ENCODE measurements around the gene P3H2. TPM values are rescaled to one million over a fixed set of nuclear protein-coding genes. Genes with fewer than 3 reads are reported as not detected.

The P3H2 gene
- total and polyA plus RNA-seq, 2 donors (not counting 1 experiment from before 2014, with no cell fraction given): 20.5 to 21.6 TPM

DNA sequence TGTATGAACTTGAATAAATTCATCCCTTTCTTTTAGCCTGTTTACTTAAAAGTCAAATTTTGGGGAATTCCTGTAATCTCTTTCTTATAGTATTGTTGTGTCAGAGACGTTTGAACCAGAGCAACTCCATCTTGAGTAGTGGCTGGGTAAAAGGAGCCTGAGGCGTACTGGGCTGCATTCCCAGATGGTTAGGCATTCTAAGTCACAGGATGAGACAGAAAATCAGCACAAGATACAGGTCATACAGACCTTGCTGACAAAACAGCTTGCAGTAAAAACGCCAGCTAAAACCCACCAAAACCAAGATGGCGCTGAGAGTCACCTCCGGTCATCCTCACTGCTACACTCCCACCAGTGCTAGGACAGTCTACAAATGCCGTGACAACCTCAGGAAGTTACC is 94.5 kb downstream of the P3H2 start:
- TF ChIP-seq CTCF (conservative IDR thresholded peaks at IDR 0.05 in 1 of 2, IDR thresholded peaks at IDR 0.05 in 1 of 2; ENCODE audit: low read depth in 1 of 2, low read length in 2 of 2) (no peak), EZH2 (IDR thresholded peaks at IDR 0.05; ENCODE audit: low read length, missing control alignments) (no peak)
- Histone ChIP-seq H3K9ac (ENCODE audit: insufficient read depth, low read length) (no peak overlapping the region), H3K4me1 (ENCODE audit: control insufficient read depth, extremely low read depth, insufficient read depth, low read length) (peaks cover 5% of the 10 kb centered on the region), H3K27me3 (ENCODE audit: control insufficient read depth, insufficient read depth, low read length) (no peaks in the 10 kb centered on the region), H3K9me3 (ENCODE audit: control insufficient read depth, insufficient read depth, low read depth, low read length) (no peaks in the 10 kb centered on the region), H2AFZ (ENCODE audit: low read length) (no peak overlapping the region), H3K4me2 (ENCODE audit: extremely low read depth, insufficient read depth, low read length) (no peak overlapping the region), H3K36me3 (ENCODE audit: control insufficient read depth, insufficient read depth, low read length) (no peaks in the 10 kb centered on the region), H3K4me3 (replicated peaks in 1 of 4; ENCODE audit: control extremely low read depth in 1 of 4, insufficient read depth in 1 of 4, low read depth in 3 of 4, low read length in 4 of 4) (no peak overlapping the region), H3K27ac (ENCODE audit: insufficient read depth, low read length) (no peak overlapping the region), H4K20me1 (ENCODE audit: control insufficient read depth, extremely low read depth, insufficient read depth, low read length) (no peaks in the 10 kb centered on the region), H3K79me2 (ENCODE audit: control insufficient read depth, insufficient read depth, low read length) (no peaks in the 10 kb centered on the region)
- no peak for DNase-seq (ENCODE audit: low read depth in 2 of 2)

DNA sequence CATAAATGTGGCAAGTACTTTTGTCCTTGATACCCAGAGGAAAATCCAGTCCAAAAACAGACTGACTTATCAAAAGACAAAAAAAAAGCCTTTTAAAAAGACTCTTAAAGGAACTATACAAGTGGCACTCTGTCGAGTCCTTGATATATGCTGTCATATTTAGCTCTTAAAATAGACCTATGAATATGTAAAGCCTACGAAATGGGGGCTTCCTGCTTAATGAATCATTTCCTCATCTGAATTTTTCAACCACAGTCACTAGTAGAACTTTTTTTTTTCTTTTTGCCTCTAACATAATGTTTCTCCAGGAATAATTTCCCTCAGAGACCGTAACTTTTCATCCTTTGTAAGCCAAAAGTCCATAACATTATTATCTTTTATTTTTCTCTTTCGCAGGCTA is 95.8 kb downstream of the P3H2 start:
- no peaks in the 10 kb centered on the region for H4K20me1 ChIP-seq (ENCODE audit: control insufficient read depth, extremely low read depth, insufficient read depth, low read length)
- H3K4me2 ChIP-seq (ENCODE audit: extremely low read depth, insufficient read depth, low read length): no peak overlapping the region
- no peaks in the 10 kb centered on the region for H3K79me2 ChIP-seq (ENCODE audit: control insufficient read depth, insufficient read depth, low read length)
- peak overlapping the region; percentile 4 for H3K27ac ChIP-seq (ENCODE audit: insufficient read depth, low read length)
- H3K4me1 ChIP-seq (ENCODE audit: control insufficient read depth, extremely low read depth, insufficient read depth, low read length): peaks cover 5% of the 10 kb centered on the region
- no peaks in the 10 kb centered on the region for H3K27me3 ChIP-seq (ENCODE audit: control insufficient read depth, insufficient read depth, low read length)
- no peak overlapping the region for H2AFZ ChIP-seq (ENCODE audit: low read length)
- DNase-seq (ENCODE audit: low read depth in 2 of 2): peak in 1 of 2 donors; percentile 81
- H3K9ac ChIP-seq (ENCODE audit: insufficient read depth, low read length): no peak overlapping the region
- no peaks in the 10 kb centered on the region for H3K9me3 ChIP-seq (ENCODE audit: control insufficient read depth, insufficient read depth, low read depth, low read length)
- no peak overlapping the region for H3K4me3 ChIP-seq (replicated peaks in 1 of 4; ENCODE audit: control extremely low read depth in 1 of 4, insufficient read depth in 1 of 4, low read depth in 3 of 4, low read length in 4 of 4)
- TF ChIP-seq EZH2 (IDR thresholded peaks at IDR 0.05; ENCODE audit: low read length, missing control alignments) (no peak), CTCF (conservative IDR thresholded peaks at IDR 0.05 in 1 of 2, IDR thresholded peaks at IDR 0.05 in 1 of 2; ENCODE audit: low read depth in 1 of 2, low read length in 2 of 2) (no peak)
- no peaks in the 10 kb centered on the region for H3K36me3 ChIP-seq (ENCODE audit: control insufficient read depth, insufficient read depth, low read length)

DNA sequence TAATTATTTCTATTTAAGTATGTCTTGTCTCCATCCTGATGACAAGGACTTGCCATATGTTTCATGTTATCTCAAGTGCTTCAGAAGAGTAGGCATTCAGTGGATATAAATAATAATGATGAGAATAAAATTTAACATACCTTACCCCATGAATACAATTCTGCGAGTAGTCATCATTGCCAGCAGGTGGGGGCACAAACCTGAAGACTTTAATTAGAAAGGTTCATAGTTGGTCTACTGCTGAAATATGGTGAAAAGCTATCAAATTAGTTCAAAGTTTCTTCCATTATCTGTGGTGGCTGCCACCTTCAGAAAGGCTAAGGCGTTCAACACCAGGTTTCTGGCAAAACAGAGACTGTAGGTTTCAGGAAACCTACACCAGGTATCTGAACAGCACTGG is 100.9 kb downstream of the P3H2 start:
- no peak for DNase-seq (ENCODE audit: low read depth in 2 of 2)
- no peaks in the 10 kb centered on the region for H3K27me3 ChIP-seq (ENCODE audit: control insufficient read depth, insufficient read depth, low read length)
- no peaks in the 10 kb centered on the region for H3K79me2 ChIP-seq (ENCODE audit: control insufficient read depth, insufficient read depth, low read length)
- H3K4me3 ChIP-seq (replicated peaks in 1 of 4; ENCODE audit: control extremely low read depth in 1 of 4, insufficient read depth in 1 of 4, low read depth in 3 of 4, low read length in 4 of 4): no peak overlapping the region
- H3K27ac ChIP-seq (ENCODE audit: insufficient read depth, low read length): no peak overlapping the region
- H3K36me3 ChIP-seq (ENCODE audit: control insufficient read depth, insufficient read depth, low read length): no peaks in the 10 kb centered on the region
- no peaks in the 10 kb centered on the region for H4K20me1 ChIP-seq (ENCODE audit: control insufficient read depth, extremely low read depth, insufficient read depth, low read length)
- H3K4me2 ChIP-seq (ENCODE audit: extremely low read depth, insufficient read depth, low read length): no peak overlapping the region
- H3K9me3 ChIP-seq (ENCODE audit: control insufficient read depth, insufficient read depth, low read depth, low read length): no peaks in the 10 kb centered on the region
- TF ChIP-seq CTCF (conservative IDR thresholded peaks at IDR 0.05 in 1 of 2, IDR thresholded peaks at IDR 0.05 in 1 of 2; ENCODE audit: low read depth in 1 of 2, low read length in 2 of 2) (no peak), EZH2 (IDR thresholded peaks at IDR 0.05; ENCODE audit: low read length, missing control alignments) (no peak)
- peaks cover 5% of the 10 kb centered on the region for H3K4me1 ChIP-seq (ENCODE audit: control insufficient read depth, extremely low read depth, insufficient read depth, low read length)
- H3K9ac ChIP-seq (ENCODE audit: insufficient read depth, low read length): no peak overlapping the region
- H2AFZ ChIP-seq (ENCODE audit: low read length): no peak overlapping the region
